Measurements from ENCODE around the gene KLF11.

- no peak for TF ChIP-seq CC2D1A (IDR thresholded peaks at IDR 0.05)
- no peak for TF ChIP-seq CTCF (IDR thresholded peaks at IDR 0.05 in 2 of 3, conservative IDR thresholded peaks at IDR 0.05 in 1 of 3; ENCODE audit: insufficient read depth in 2 of 3, low read depth in 1 of 3, low read length in 3 of 3)
- no peak for TF ChIP-seq EZH2 (IDR thresholded peaks at IDR 0.05; ENCODE audit: borderline replicate concordance, low read depth, low read length)
Observed at GRCh38 chr2:10076988-10077527, 33.7 kb downstream of the KLF11 start.
